IMR-90 (cell line): ENCODE measurements around the gene JMJD1C. TPM values are rescaled to one million over a fixed set of nuclear protein-coding genes. Genes with fewer than 3 reads are reported as not detected.

ENCODE experiments used
- ATAC-seq: fragments of 200-7000 bp; cut with Tn5 transposase; 2 replicates; pipeline ENCODE4 v1.9.1; 2020; ENCODE audit warnings: low read depth, mild to moderate bottlenecking, moderate library complexity
- BruUV-seq: library from RNA; stranded (reverse); fragments of 400-500 nt; replicated peaks from 2 replicates; lab custom pipeline; 2021; lab: Mats Ljungman, UMichigan
- CTCF ChIA-PET: fragments of 300-600 bp; formaldehyde crosslinking; extraction: SDS; loops from one replicate; lab custom pipeline; 2021; ENCODE audit warnings: antibody characterized with exemption; lab: Yijun Ruan, JAX
- POLR2A ChIA-PET: fragments of 300-600 bp; sonication (Branson Sonifier 250); formaldehyde crosslinking; loops from one replicate; lab custom pipeline; 2022; ENCODE audit warnings: antibody characterized with exemption; ENCODE audit not compliant: unreplicated experiment; lab: Charles Lee
- DNase-seq: peaks from one replicate; pipeline ENCODE4 v3.0.0; 2013
- H2AFZ ChIP-seq: replicated peaks from 2 replicates; pipeline ENCODE3; 2013; ENCODE audit warnings: low read length, mild to moderate bottlenecking; ENCODE audit not compliant: poor library complexity
- H2AK5ac ChIP-seq: 2 replicates; pipeline ENCODE4 v1.6.1; 2013; ENCODE audit warnings: low read depth, low read length, inconsistent platforms
- H2AK9ac ChIP-seq: replicated peaks from 2 replicates; pipeline ENCODE3; 2013; ENCODE audit warnings: mild to moderate bottlenecking, low read depth, low read length, moderate library complexity; ENCODE audit not compliant: poor library complexity
- H2BK120ac ChIP-seq: 2 replicates; pipeline ENCODE4 v1.6.1; 2013; ENCODE audit warnings: low read depth, low read length, inconsistent platforms
- H2BK15ac ChIP-seq: 3 replicates; pipeline ENCODE4 v1.6.1; 2013; ENCODE audit warnings: low read depth, low read length, inconsistent platforms
- H2BK20ac ChIP-seq: 2 replicates; pipeline ENCODE4 v1.6.1; 2013; ENCODE audit warnings: low read depth, mild to moderate bottlenecking, inconsistent platforms, low read length, moderate library complexity
- H2BK5ac ChIP-seq: 2 replicates; pipeline ENCODE4 v1.6.1; 2013; ENCODE audit warnings: mild to moderate bottlenecking, low read depth, low read length, inconsistent platforms; ENCODE audit not compliant: poor library complexity, severe bottlenecking
- H3K14ac ChIP-seq: replicated peaks from 2 replicates; pipeline ENCODE4 v1.6.1; 2013; ENCODE audit warnings: low read depth, low read length, inconsistent platforms
- H3K18ac ChIP-seq: 2 replicates; pipeline ENCODE4 v1.6.1; 2013; ENCODE audit warnings: low read depth, low read length, control low read depth
- H3K23ac ChIP-seq: 2 replicates; pipeline ENCODE4 v1.6.1; 2013; ENCODE audit warnings: low read depth, low read length, inconsistent platforms
- H3K27ac ChIP-seq: 2 replicates; pipeline ENCODE4 v1.5.1; 2013; ENCODE audit warnings: mild to moderate bottlenecking, control low read depth, low read length; ENCODE audit not compliant: insufficient read depth
- H3K27me3 ChIP-seq: 2 replicates; pipeline ENCODE4 v1.6.1; 2013; ENCODE audit warnings: low read length; ENCODE audit not compliant: control insufficient read depth, insufficient read depth
- H3K36me3 ChIP-seq: 2 replicates; pipeline ENCODE4 v1.6.1; 2013; ENCODE audit warnings: low read length, mixed read lengths; ENCODE audit not compliant: control insufficient read depth, insufficient read depth
- H3K4ac ChIP-seq: 2 replicates; pipeline ENCODE4 v1.6.1; 2013; ENCODE audit warnings: low read depth, low read length, inconsistent platforms
- H3K4me1 ChIP-seq: 2 replicates; pipeline ENCODE4 v1.6.1; 2013; ENCODE audit warnings: low read length, mixed read lengths; ENCODE audit not compliant: control insufficient read depth, insufficient read depth
- H3K4me2 ChIP-seq: 2 replicates; pipeline ENCODE4 v1.6.1; 2013; ENCODE audit warnings: low read depth, mild to moderate bottlenecking, control low read depth, low read length, moderate library complexity
- H3K4me3 ChIP-seq: 2 replicates; pipeline ENCODE4 v1.5.1; 2013; ENCODE audit warnings: low read depth, mild to moderate bottlenecking, control low read depth, low read length, moderate library complexity; ENCODE audit not compliant: insufficient read depth
- H3K56ac ChIP-seq: 2 replicates; pipeline ENCODE4 v1.6.1; 2013; ENCODE audit warnings: low read length, inconsistent platforms; ENCODE audit not compliant: insufficient read depth; ENCODE audit errors: extremely low read depth
- H3K79me1 ChIP-seq, 2 experiments: 2 replicates each; pipeline ENCODE4 v1.6.1; 2013; ENCODE audit warnings: low read length in 2 of 2, inconsistent platforms in 1 of 2, low read depth in 1 of 2
- H3K9ac ChIP-seq: 2 replicates; pipeline ENCODE4 v1.6.1; 2013; ENCODE audit warnings: low read depth, low read length, control low read depth
- H3K9me1 ChIP-seq: 2 replicates; pipeline ENCODE4 v1.6.1; 2013; ENCODE audit warnings: low read length, inconsistent platforms; ENCODE audit not compliant: insufficient read depth
- H3K9me3 ChIP-seq: 2 replicates; pipeline ENCODE4 v1.6.1; 2013; ENCODE audit warnings: low read length; ENCODE audit not compliant: control insufficient read depth, insufficient read depth
- H4K20me1 ChIP-seq: 2 replicates; pipeline ENCODE4 v1.6.1; 2013; ENCODE audit warnings: low read length, inconsistent platforms; ENCODE audit not compliant: insufficient read depth
- H4K5ac ChIP-seq: 2 replicates; pipeline ENCODE4 v1.6.1; 2013; ENCODE audit warnings: mild to moderate bottlenecking, low read depth, low read length, control low read depth
- H4K8ac ChIP-seq, 2 experiments: 2 replicates each; pipeline ENCODE4 v1.6.1; 2013; ENCODE audit warnings: low read depth in 2 of 2, low read length in 2 of 2, control low read depth in 1 of 2, inconsistent platforms in 1 of 2
- H4K91ac ChIP-seq: 2 replicates; pipeline ENCODE4 v1.6.1; 2013; ENCODE audit warnings: low read depth, low read length, inconsistent platforms; ENCODE audit not compliant: insufficient read depth
- BHLHE40 ChIP-seq: fragments of 150-350 bp; IDR thresholded peaks from 2 replicates; pipeline ENCODE4 v1.6.1; 2016; ENCODE audit warnings: mild to moderate bottlenecking, low read depth, low read length
- CEBPB ChIP-seq: IDR thresholded peaks from 2 replicates; pipeline ENCODE4 v1.6.1; 2012; ENCODE audit warnings: low read depth, low read length, improper control_type of control experiment
- USF2 ChIP-seq: fragments of 150-350 bp; IDR thresholded peaks from 2 replicates; pipeline ENCODE4 v1.6.1; 2017; ENCODE audit warnings: mild to moderate bottlenecking, antibody characterized with exemption, low read length, low read depth
- WGBS, 2 experiments: methylation state at CpG; one replicate each; pipeline versions ENCODE4 v1.1.5 to v1.1.7; 2013; ENCODE audit warnings: missing lambda C conversion rate in 2 of 2; ENCODE audit not compliant: insufficient read length in 1 of 2; ENCODE audit errors: extremely low coverage in 2 of 2; 5-methylcytosine and 5-hydroxymethylcytosine counted together
- dilution Hi-C: fragments of 300-500 bp; cut with HindIII; formaldehyde crosslinking; loops from one replicate; pipeline ENCODE4 v1.14.3; 2018; ENCODE audit warnings: low sequenced_read_pairs; ENCODE audit not compliant: unreplicated experiment
- in situ Hi-C: fragments of 300-500 bp; cut with MboI; formaldehyde crosslinking; loops from 3 replicates; pipeline ENCODE4 v1.14.3; 2019; ENCODE audit warnings: low sequenced_read_pairs, inconsistent platforms, mixed read lengths
- intact Hi-C: fragments of 100-400 bp; cut with micrococcal nuclease; formaldehyde crosslinking; loops from 2 replicates; pipeline ENCODE4 v1.10.0; 2022
- polyA plus RNA-seq, 3 experiments: library from polyadenylated mRNA; depleted of rRNA; stranded (reverse); fragments of >200 nt; gene quantifications; 2 replicates each; pipeline ENCODE4 v1.2.3, GENCODE V29; 2012; ENCODE audit warnings: low replicate concordance in 1 of 3
- total RNA-seq: library from RNA; depleted of rRNA; stranded (reverse); fragments of >200 nt; gene quantifications from 2 replicates; pipeline ENCODE4 v1.2.3, GENCODE V29; 2012

JMJD1C gene
- total and polyA plus RNA-seq, 2 of the 4 experiments (the other 2 are of a cell fraction): 15.6 to 96.8 TPM

- H3K27me3 ChIP-seq: no peaks in the 10 kb centered on the region
- no peaks in the 10 kb centered on the region; the same call in 1 of the 2 replicates for H3K36me3 ChIP-seq
- H3K4me3 ChIP-seq: no peak overlapping the region
- no peak overlapping the region for H4K5ac ChIP-seq
- H3K4ac ChIP-seq: no peak overlapping the region
- no peak overlapping the region for H2AK5ac ChIP-seq
- no CpG with 5 or more reads among the region's 2 CpGs for WGBS, 2 experiments
- no peaks in the 10 kb centered on the region for H3K9me3 ChIP-seq
- H2BK5ac ChIP-seq: no peak overlapping the region
- no peak overlapping the region for H3K9ac ChIP-seq
- DNase-seq (peak; percentile 69), ATAC-seq (no peak)
- ChIA-PET POLR2A (no interaction called here), CTCF (no interaction called here)
- H4K20me1 ChIP-seq: peaks cover 55% of the 10 kb centered on the region
- no peak overlapping the region for H3K14ac ChIP-seq
- H4K8ac ChIP-seq: no peak overlapping the region
- no peak overlapping the region for H2AFZ ChIP-seq
- H3K27ac ChIP-seq: no peak overlapping the region
- H3K18ac ChIP-seq: no peak overlapping the region
- no peak overlapping the region for H4K91ac ChIP-seq
- peaks cover 11 to 59% of the 10 kb centered on the region in 2 experiments; a peak in 3 of 4 replicates for H3K79me1 ChIP-seq
- H2BK20ac ChIP-seq: no peak overlapping the region
- no peak overlapping the region for H2BK15ac ChIP-seq
- 0 out of 2 replicates have a peak overlapping the region, but pooled peaks have one; percentile 60 for H3K23ac ChIP-seq
- dilution Hi-C loops: no loop called here
- no peak overlapping the region for H2AK9ac ChIP-seq
- peaks cover 2% of the 10 kb centered on the region; the same call in 1 of the 2 replicates for H3K4me1 ChIP-seq
- no TSS peak for BruUV-seq
- H3K9me1 ChIP-seq: peaks cover 5% of the 10 kb centered on the region
- intact Hi-C loops: no loop called here
- H3K56ac ChIP-seq: no peak overlapping the region
- in situ Hi-C loops: loop anchor here (25.0 kb wide), 1 partner anchor 1050 kb away; no protein-coding TSS in a partner anchor
- no peak overlapping the region for H3K4me2 ChIP-seq
- TF ChIP-seq USF2 (peak; percentile 65; the same call in 1 of the 2 replicates), CEBPB (0 out of 2 replicates have a peak, but pooled peaks have one; percentile 5), BHLHE40 (no peak)
- no peak overlapping the region for H2BK120ac ChIP-seq
Observed at GRCh38 chr10:63137306-63137705, 328.5 kb downstream of the JMJD1C start.
